HEK293T (cell line): Measurements from ENCODE around the gene ZNF512B.
"Not testable (repeated sequence)": the region's sequence is repeated elsewhere in the genome, so short reads cannot be mapped to it uniquely, and the experiment has no call there.

Source experiments
- ARNT ChIP-seq: fragments of 450-650 bp; IDR thresholded peaks from 2 replicates; pipeline ENCODE4 v1.6.1; 2017; ENCODE audit warnings: mild to moderate bottlenecking
- BHLHE40 ChIP-seq: fragments of 450-650 bp; IDR thresholded peaks from 2 replicates; pipeline ENCODE4 v1.6.1; 2016; ENCODE audit warnings: mild to moderate bottlenecking, moderate library complexity, borderline replicate concordance
- CTBP1 ChIP-seq: fragments of 450-650 bp; IDR thresholded peaks from 2 replicates; pipeline ENCODE4 v1.6.1; 2016; ENCODE audit warnings: borderline replicate concordance
- ELF4 ChIP-seq: fragments of 450-650 bp; IDR thresholded peaks from 2 replicates; pipeline ENCODE4 v1.6.1; 2017; ENCODE audit warnings: antibody characterized with exemption
- FOXA1 ChIP-seq: fragments of 450-650 bp; IDR thresholded peaks from 2 replicates; pipeline ENCODE4 v1.6.1; 2016; ENCODE audit warnings: mild to moderate bottlenecking
- FOXK2 ChIP-seq: fragments of 450-650 bp; IDR thresholded peaks from 2 replicates; pipeline ENCODE4 v1.6.1; 2016; ENCODE audit warnings: mild to moderate bottlenecking
- FOXM1 ChIP-seq: fragments of 450-650 bp; IDR thresholded peaks from 2 replicates; pipeline ENCODE4 v1.6.1; 2017; ENCODE audit warnings: mild to moderate bottlenecking, borderline replicate concordance
- HDGF ChIP-seq: fragments of 450-650 bp; IDR thresholded peaks from 2 replicates; pipeline ENCODE4 v1.6.1; 2017; ENCODE audit warnings: antibody characterized with exemption, borderline replicate concordance
- SP1 ChIP-seq: fragments of 450-650 bp; IDR thresholded peaks from 2 replicates; pipeline ENCODE4 v1.6.1; 2017
- SUZ12 ChIP-seq: fragments of 450-650 bp; IDR thresholded peaks from 2 replicates; pipeline ENCODE4 v1.6.1; 2016; ENCODE audit warnings: mild to moderate bottlenecking

- not testable (repeated sequence) for TF ChIP-seq CTBP1, ELF4, FOXM1, BHLHE40, SUZ12, FOXA1, HDGF, ARNT, FOXK2, SP1
Observed at GRCh38 chr20:63960654-63961621, 8.8 kb downstream of the ZNF512B start.
